ENCODE data around the gene NEK1. TPM values are rescaled to one million over a fixed set of nuclear protein-coding genes. Genes with fewer than 3 reads are reported as not detected.

The NEK1 gene
- polyA plus RNA-seq, 1 donor (not counting 4 experiments of a cell fraction or from before 2014, with no cell fraction given) = 7.8 TPM

- no peak overlapping the region for H2AFZ ChIP-seq (ENCODE audit: control insufficient read depth, low read length)
- H3K36me3 ChIP-seq (ENCODE audit: control insufficient read depth in 2 of 2, extremely low read depth in 1 of 2, insufficient read depth in 2 of 2, low read length in 2 of 2) = peaks cover 0 to 3% of the 10 kb centered on the region in 2 experiments
- no peaks in the 10 kb centered on the region for H3K9me3 ChIP-seq (ENCODE audit: control insufficient read depth, low read depth, low read length)
- no peak overlapping the region for H3K9ac ChIP-seq (ENCODE audit: control insufficient read depth, extremely low read depth, insufficient read depth, low read length)
- no peaks in the 10 kb centered on the region for H3K9me1 ChIP-seq (ENCODE audit: control insufficient read depth, extremely low read depth, insufficient read depth, low read length)
- FAIRE-seq = no peak
- H3K4me2 ChIP-seq (ENCODE audit: control insufficient read depth, extremely low read depth, insufficient read depth, low read depth, low read length) = no peak overlapping the region
- no peaks in the 10 kb centered on the region for H3K79me2 ChIP-seq (ENCODE audit: control insufficient read depth, insufficient read depth, low read length)
- no peaks in the 10 kb centered on the region for H3K4me1 ChIP-seq (ENCODE audit: control insufficient read depth, extremely low read depth, insufficient read depth, low read length)
- dilution Hi-C loops (cut with MboI; ENCODE audit: extremely low pct_ligation_motif_present, low sequenced_read_pairs) = no loop called here
- no peak overlapping the region for H3K27ac ChIP-seq (ENCODE audit: control insufficient read depth, insufficient read depth, low read length)
- no peaks in the 10 kb centered on the region for H4K20me1 ChIP-seq (ENCODE audit: control insufficient read depth, extremely low read depth, insufficient read depth, low read length)
- DNase-seq (ENCODE audit: low read depth, low spot score) = no peak
- TF ChIP-seq CTCF (optimal IDR thresholded peaks at IDR 0.05 in 1 of 3, IDR thresholded peaks at IDR 0.05 in 1 of 3, conservative IDR thresholded peaks at IDR 0.05 in 1 of 3; ENCODE audit: extremely low read depth in 1 of 3, insufficient read depth in 2 of 3, low read length in 3 of 3) (no peak), EZH2 (IDR thresholded peaks at IDR 0.05; ENCODE audit: low read length) (no peak)
- H3K27me3 ChIP-seq (ENCODE audit: control insufficient read depth, extremely low read depth, insufficient read depth, low read length) = no peaks in the 10 kb centered on the region
- no peak overlapping the region for H3K4me3 ChIP-seq (ENCODE audit: control insufficient read depth in 2 of 3, extremely low read depth in 1 of 3, insufficient read depth in 2 of 3, low read depth in 1 of 3, low read length in 3 of 3)
These were observed 30.2 kb downstream of the NEK1 start for GRCh38 chr4:169582203-169582602.

GRCh38 chr4:169573889-169574288, 38.5 kb downstream of the NEK1 start:
- Histone ChIP-seq H3K4me3 (ENCODE audit: control insufficient read depth in 2 of 3, extremely low read depth in 1 of 3, insufficient read depth in 2 of 3, low read depth in 1 of 3, low read length in 3 of 3) (no peak overlapping the region), H3K27me3 (ENCODE audit: control insufficient read depth, extremely low read depth, insufficient read depth, low read length) (no peaks in the 10 kb centered on the region), H2AFZ (ENCODE audit: control insufficient read depth, low read length) (no peak overlapping the region), H3K27ac (ENCODE audit: control insufficient read depth, insufficient read depth, low read length) (no peak overlapping the region), H3K4me1 (ENCODE audit: control insufficient read depth, extremely low read depth, insufficient read depth, low read length) (peaks cover 6% of the 10 kb centered on the region), H3K9me1 (ENCODE audit: control insufficient read depth, extremely low read depth, insufficient read depth, low read length) (no peaks in the 10 kb centered on the region), H3K9me3 (ENCODE audit: control insufficient read depth, low read depth, low read length) (no peaks in the 10 kb centered on the region), H3K9ac (ENCODE audit: control insufficient read depth, extremely low read depth, insufficient read depth, low read length) (no peak overlapping the region), H4K20me1 (ENCODE audit: control insufficient read depth, extremely low read depth, insufficient read depth, low read length) (no peaks in the 10 kb centered on the region), H3K79me2 (ENCODE audit: control insufficient read depth, insufficient read depth, low read length) (no peaks in the 10 kb centered on the region), H3K4me2 (ENCODE audit: control insufficient read depth, extremely low read depth, insufficient read depth, low read depth, low read length) (no peak overlapping the region), H3K36me3 (ENCODE audit: control insufficient read depth in 2 of 2, extremely low read depth in 1 of 2, insufficient read depth in 2 of 2, low read length in 2 of 2) (peaks cover 5 to 8% of the 10 kb centered on the region in 2 experiments)
- TF ChIP-seq CTCF (optimal IDR thresholded peaks at IDR 0.05 in 1 of 3, IDR thresholded peaks at IDR 0.05 in 1 of 3, conservative IDR thresholded peaks at IDR 0.05 in 1 of 3; ENCODE audit: extremely low read depth in 1 of 3, insufficient read depth in 2 of 3, low read length in 3 of 3) = no peak
- no peak for TF ChIP-seq EZH2 (IDR thresholded peaks at IDR 0.05; ENCODE audit: low read length)
- no peak for DNase-seq (ENCODE audit: low read depth, low spot score)
- no peak for FAIRE-seq
- dilution Hi-C loops (cut with MboI; ENCODE audit: extremely low pct_ligation_motif_present, low sequenced_read_pairs) = no loop called here

Measured in keratinocyte (primary cell).